ENCODE data around the gene FAM83B. TPM values are rescaled to one million over a fixed set of nuclear protein-coding genes. Genes with fewer than 3 reads are reported as not detected.

Gene FAM83B
- total RNA-seq, 1 experiment from 2014 or later, result 3.9 TPM

DNA sequence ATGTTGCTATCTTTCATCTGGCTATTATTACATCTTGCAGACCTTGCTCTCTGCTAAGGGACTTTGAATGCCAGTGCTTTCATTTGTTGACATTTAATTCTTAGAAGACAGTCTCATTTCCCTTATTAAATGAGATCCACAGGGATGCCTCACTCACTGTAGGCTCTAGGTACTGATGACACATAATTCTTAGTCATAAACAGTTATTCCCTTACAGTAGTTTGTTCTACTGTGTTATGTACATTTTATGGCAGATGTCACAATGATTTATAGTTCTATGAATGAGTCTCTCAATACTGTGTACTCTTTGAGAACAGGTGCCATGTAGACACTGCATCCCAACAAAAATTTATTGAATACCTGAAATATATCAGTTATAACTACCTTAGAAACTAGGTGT, 70.3 kb downstream of the FAM83B start:
- Mint-ChIP-seq H3K27ac (no peak overlapping the region), H3K9me3 (no peaks in the 10 kb centered on the region), H3K4me3 (no peak overlapping the region), H3K4me1 (peaks cover 19% of the 10 kb centered on the region), H3K27me3 (ENCODE audit: low read depth) (no peaks in the 10 kb centered on the region), H3K36me3 (no peaks in the 10 kb centered on the region)
- ChIA-PET POLR2A (no interaction called here), CTCF (no interaction called here)
- DNase-seq (ENCODE audit: low spot score) (no peak), ATAC-seq (no peak)
- TF ChIP-seq, protein P1, sequence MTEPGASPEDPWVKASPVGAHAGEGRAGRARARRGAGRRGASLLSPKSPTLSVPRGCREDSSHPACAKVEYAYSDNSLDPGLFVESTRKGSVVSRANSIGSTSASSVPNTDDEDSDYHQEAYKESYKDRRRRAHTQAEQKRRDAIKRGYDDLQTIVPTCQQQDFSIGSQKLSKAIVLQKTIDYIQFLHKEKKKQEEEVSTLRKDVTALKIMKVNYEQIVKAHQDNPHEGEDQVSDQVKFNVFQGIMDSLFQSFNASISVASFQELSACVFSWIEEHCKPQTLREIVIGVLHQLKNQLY (CRISPR knock-in tag; IDR thresholded peaks at IDR 0.05), result no peak
- TF ChIP-seq CBFB (CRISPR knock-in tag; IDR thresholded peaks at IDR 0.05; ENCODE audit: low read depth), result no peak
- no peak for TF ChIP-seq USF2 (CRISPR knock-in tag; IDR thresholded peaks at IDR 0.05)
- TF ChIP-seq, protein P2, sequence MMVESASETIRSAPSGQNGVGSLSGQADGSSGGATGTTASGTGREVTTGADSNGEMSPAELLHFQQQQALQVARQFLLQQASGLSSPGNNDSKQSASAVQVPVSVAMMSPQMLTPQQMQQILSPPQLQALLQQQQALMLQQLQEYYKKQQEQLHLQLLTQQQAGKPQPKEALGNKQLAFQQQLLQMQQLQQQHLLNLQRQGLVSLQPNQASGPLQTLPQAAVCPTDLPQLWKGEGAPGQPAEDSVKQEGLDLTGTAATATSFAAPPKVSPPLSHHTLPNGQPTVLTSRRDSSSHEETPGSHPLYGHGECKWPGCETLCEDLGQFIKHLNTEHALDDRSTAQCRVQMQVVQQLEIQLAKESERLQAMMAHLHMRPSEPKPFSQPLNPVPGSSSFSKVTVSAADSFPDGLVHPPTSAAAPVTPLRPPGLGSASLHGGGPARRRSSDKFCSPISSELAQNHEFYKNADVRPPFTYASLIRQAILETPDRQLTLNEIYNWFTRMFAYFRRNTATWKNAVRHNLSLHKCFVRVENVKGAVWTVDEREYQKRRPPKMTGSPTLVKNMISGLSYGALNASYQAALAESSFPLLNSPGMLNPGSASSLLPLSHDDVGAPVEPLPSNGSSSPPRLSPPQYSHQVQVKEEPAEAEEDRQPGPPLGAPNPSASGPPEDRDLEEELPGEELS (CRISPR knock-in tag; IDR thresholded peaks at IDR 0.05), result no peak
- TF ChIP-seq NR1H2 (CRISPR knock-in tag; IDR thresholded peaks at IDR 0.05), result no peak
- no peak for TF ChIP-seq TEAD4 (CRISPR knock-in tag; IDR thresholded peaks at IDR 0.05)
- TF ChIP-seq ZNF317 (CRISPR knock-in tag; IDR thresholded peaks at IDR 0.05; ENCODE audit: borderline replicate concordance, low read depth), result no peak
- TF ChIP-seq, protein P3, sequence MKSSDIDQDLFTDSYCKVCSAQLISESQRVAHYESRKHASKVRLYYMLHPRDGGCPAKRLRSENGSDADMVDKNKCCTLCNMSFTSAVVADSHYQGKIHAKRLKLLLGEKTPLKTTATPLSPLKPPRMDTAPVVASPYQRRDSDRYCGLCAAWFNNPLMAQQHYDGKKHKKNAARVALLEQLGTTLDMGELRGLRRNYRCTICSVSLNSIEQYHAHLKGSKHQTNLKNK (CRISPR knock-in tag; IDR thresholded peaks at IDR 0.05), result no peak
- no peak for TF ChIP-seq ETV6 (CRISPR knock-in tag; IDR thresholded peaks at IDR 0.05)
- TF ChIP-seq, protein P4, sequence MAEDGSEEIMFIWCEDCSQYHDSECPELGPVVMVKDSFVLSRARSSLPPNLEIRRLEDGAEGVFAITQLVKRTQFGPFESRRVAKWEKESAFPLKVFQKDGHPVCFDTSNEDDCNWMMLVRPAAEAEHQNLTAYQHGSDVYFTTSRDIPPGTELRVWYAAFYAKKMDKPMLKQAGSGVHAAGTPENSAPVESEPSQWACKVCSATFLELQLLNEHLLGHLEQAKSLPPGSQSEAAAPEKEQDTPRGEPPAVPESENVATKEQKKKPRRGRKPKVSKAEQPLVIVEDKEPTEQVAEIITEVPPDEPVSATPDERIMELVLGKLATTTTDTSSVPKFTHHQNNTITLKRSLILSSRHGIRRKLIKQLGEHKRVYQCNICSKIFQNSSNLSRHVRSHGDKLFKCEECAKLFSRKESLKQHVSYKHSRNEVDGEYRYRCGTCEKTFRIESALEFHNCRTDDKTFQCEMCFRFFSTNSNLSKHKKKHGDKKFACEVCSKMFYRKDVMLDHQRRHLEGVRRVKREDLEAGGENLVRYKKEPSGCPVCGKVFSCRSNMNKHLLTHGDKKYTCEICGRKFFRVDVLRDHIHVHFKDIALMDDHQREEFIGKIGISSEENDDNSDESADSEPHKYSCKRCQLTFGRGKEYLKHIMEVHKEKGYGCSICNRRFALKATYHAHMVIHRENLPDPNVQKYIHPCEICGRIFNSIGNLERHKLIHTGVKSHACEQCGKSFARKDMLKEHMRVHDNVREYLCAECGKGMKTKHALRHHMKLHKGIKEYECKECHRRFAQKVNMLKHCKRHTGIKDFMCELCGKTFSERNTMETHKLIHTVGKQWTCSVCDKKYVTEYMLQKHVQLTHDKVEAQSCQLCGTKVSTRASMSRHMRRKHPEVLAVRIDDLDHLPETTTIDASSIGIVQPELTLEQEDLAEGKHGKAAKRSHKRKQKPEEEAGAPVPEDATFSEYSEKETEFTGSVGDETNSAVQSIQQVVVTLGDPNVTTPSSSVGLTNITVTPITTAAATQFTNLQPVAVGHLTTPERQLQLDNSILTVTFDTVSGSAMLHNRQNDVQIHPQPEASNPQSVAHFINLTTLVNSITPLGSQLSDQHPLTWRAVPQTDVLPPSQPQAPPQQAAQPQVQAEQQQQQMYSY (CRISPR knock-in tag; IDR thresholded peaks at IDR 0.05), result no peak
- TF ChIP-seq GRHL2 (CRISPR knock-in tag; IDR thresholded peaks at IDR 0.05; ENCODE audit: insufficient replicate concordance, severe bottlenecking), result no peak
- TF ChIP-seq NFE2L1 (CRISPR knock-in tag; IDR thresholded peaks at IDR 0.05), result no peak
- no peak for TF ChIP-seq ZNF423 (CRISPR knock-in tag; IDR thresholded peaks at IDR 0.05)
- TF ChIP-seq CREM (CRISPR knock-in tag; IDR thresholded peaks at IDR 0.05), result no peak
- TF ChIP-seq, protein P5, sequence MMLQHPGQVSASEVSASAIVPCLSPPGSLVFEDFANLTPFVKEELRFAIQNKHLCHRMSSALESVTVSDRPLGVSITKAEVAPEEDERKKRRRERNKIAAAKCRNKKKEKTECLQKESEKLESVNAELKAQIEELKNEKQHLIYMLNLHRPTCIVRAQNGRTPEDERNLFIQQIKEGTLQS (CRISPR knock-in tag; conservative IDR thresholded peaks at IDR 0.05), result no peak
- TF ChIP-seq ZNF219 (CRISPR knock-in tag; IDR thresholded peaks at IDR 0.05; ENCODE audit: borderline replicate concordance), result no peak
- TF ChIP-seq MAX (CRISPR knock-in tag; IDR thresholded peaks at IDR 0.05), result no peak
- no peak for TF ChIP-seq IRF1 (CRISPR knock-in tag; IDR thresholded peaks at IDR 0.05)
- no peak for TF ChIP-seq PRRX2 (CRISPR knock-in tag; IDR thresholded peaks at IDR 0.05)
- TF ChIP-seq, protein P6, sequence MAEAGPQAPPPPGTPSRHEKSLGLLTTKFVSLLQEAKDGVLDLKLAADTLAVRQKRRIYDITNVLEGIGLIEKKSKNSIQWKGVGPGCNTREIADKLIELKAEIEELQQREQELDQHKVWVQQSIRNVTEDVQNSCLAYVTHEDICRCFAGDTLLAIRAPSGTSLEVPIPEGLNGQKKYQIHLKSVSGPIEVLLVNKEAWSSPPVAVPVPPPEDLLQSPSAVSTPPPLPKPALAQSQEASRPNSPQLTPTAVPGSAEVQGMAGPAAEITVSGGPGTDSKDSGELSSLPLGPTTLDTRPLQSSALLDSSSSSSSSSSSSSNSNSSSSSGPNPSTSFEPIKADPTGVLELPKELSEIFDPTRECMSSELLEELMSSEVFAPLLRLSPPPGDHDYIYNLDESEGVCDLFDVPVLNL (CRISPR knock-in tag; IDR thresholded peaks at IDR 0.05; ENCODE audit: borderline replicate concordance, low read depth), result no peak
